NOMO-1 (cell line): Measurements from ENCODE around the gene RASSF1.
A peak's percentile ranks its signal among the peaks of the same experiment; 100 is the strongest.

Experiments
- DNase-seq, 2 experiments: peaks; one replicate each; lab custom pipeline; 2025; ENCODE audit not compliant: unreplicated experiment in 2 of 2; lab: John Stamatoyannopoulos, UW

RASSF1 gene

GRCh38 chr3:50302095-50303012 lies 38.3 kb downstream of the RASSF1 start:
- DNase-seq, result no peak

- no peak for DNase-seq
Measured at GRCh38 chr3:50300681-50301254, 39.9 kb downstream of the RASSF1 start.

- DNase-seq, result peak; percentile 74 to 92
Measured at GRCh38 chr3:50299929-50300680, 40.5 kb downstream of the RASSF1 start.

- no peak for DNase-seq
Measured at GRCh38 chr3:50299638-50299928, 41.1 kb downstream of the RASSF1 start.

GRCh38 chr3:50298836-50299637 lies 41.6 kb downstream of the RASSF1 start, which contains the start of the genes HYAL3 and NAA80:
Gene HYAL3, minus strand, starts transcription at chr3:50299405. Its CDS starts 3,803 bp downstream, at chr3:50295602.
Gene NAA80, minus strand, starts transcription at chr3:50299405. Its CDS starts 1,942 bp downstream, at chr3:50297463.
- DNase-seq, result peak; percentile 99 to 100

GRCh38 chr3:50297896-50298725 lies 42.5 kb downstream of the RASSF1 start:
- DNase-seq, result peak in 1 of 2 experiments; percentile 35

GRCh38 chr3:50297384-50297775 lies 43.3 kb downstream of the RASSF1 start:
- DNase-seq, result no peak

- no peak for DNase-seq
Measured at GRCh38 chr3:50296721-50297383, 43.8 kb downstream of the RASSF1 start.

GRCh38 chr3:50295553-50296431 lies 44.8 kb downstream of the RASSF1 start:
- no peak for DNase-seq

GRCh38 chr3:50294492-50295403 lies 45.9 kb downstream of the RASSF1 start:
- DNase-seq, result no peak

GRCh38 chr3:50294089-50294488 lies 46.5 kb downstream of the RASSF1 start:
- no peak for DNase-seq

GRCh38 chr3:50293079-50293801 lies 47.4 kb downstream of the RASSF1 start:
- DNase-seq, result no peak

GRCh38 chr3:50292159-50293078 lies 48.2 kb downstream of the RASSF1 start, which contains the start of gene IFRD2:
Gene IFRD2, minus strand, starts transcription at chr3:50292429. Its CDS starts 155 bp downstream, at chr3:50292274.
- DNase-seq, result peak; percentile 98 to 99

GRCh38 chr3:50290161-50290641 lies 50.4 kb downstream of the RASSF1 start:
- DNase-seq, result no peak

GRCh38 chr3:50289130-50289529 lies 51.5 kb downstream of the RASSF1 start:
- DNase-seq, result no peak
